ENCODE results near the gene EZH1. TPM values are rescaled to one million over a fixed set of nuclear protein-coding genes. Genes with fewer than 3 reads are reported as not detected.

EZH1 gene
- total and polyA plus RNA-seq, 4 donors = 28.7 to 53.5 (median 42.8) TPM

- peaks cover 49% of the 10 kb centered on the region for H3K4me1 ChIP-seq (ENCODE audit: control insufficient read depth, insufficient read depth, low read length)
- H3K27me3 ChIP-seq (ENCODE audit: control insufficient read depth, insufficient read depth, low read length) = peaks cover 71% of the 10 kb centered on the region
- DNase-seq (ENCODE audit: low read depth in 4 of 6, low spot score in 6 of 6) = peak in 1 of 6 donors; percentile 52
- H3K27ac ChIP-seq (ENCODE audit: low read depth, low read length) = no peak overlapping the region
- no peak overlapping the region for H3K4me3 ChIP-seq (ENCODE audit: low read depth, low read length)
- H3K9me3 ChIP-seq (ENCODE audit: control insufficient read depth, insufficient read depth, low read length) = no peaks in the 10 kb centered on the region
- 21% methylated on average over 29 of the region's 32 CpGs for WGBS (ENCODE audit: insufficient coverage)
- H3K36me3 ChIP-seq (ENCODE audit: control insufficient read depth, insufficient read depth, low read length) = peaks cover 63% of the 10 kb centered on the region
These were observed 58.2 kb downstream of the EZH1 start for GRCh38 chr17:42686520-42687128.

- Histone ChIP-seq H3K4me3 (ENCODE audit: low read depth, low read length) (no peak overlapping the region), H3K4me1 (ENCODE audit: control insufficient read depth, insufficient read depth, low read length) (peaks cover 53% of the 10 kb centered on the region), H3K27me3 (ENCODE audit: control insufficient read depth, insufficient read depth, low read length) (peaks cover 73% of the 10 kb centered on the region), H3K27ac (ENCODE audit: low read depth, low read length) (no peak overlapping the region), H3K36me3 (ENCODE audit: control insufficient read depth, insufficient read depth, low read length) (peaks cover 55% of the 10 kb centered on the region), H3K9me3 (ENCODE audit: control insufficient read depth, insufficient read depth, low read length) (no peaks in the 10 kb centered on the region)
- 42% methylated on average over 12 of the region's 14 CpGs for WGBS (ENCODE audit: insufficient coverage)
- DNase-seq (ENCODE audit: low read depth in 4 of 6, low spot score in 6 of 6) = no peak
These were observed 59.0 kb downstream of the EZH1 start for GRCh38 chr17:42685831-42686230.

DNA sequence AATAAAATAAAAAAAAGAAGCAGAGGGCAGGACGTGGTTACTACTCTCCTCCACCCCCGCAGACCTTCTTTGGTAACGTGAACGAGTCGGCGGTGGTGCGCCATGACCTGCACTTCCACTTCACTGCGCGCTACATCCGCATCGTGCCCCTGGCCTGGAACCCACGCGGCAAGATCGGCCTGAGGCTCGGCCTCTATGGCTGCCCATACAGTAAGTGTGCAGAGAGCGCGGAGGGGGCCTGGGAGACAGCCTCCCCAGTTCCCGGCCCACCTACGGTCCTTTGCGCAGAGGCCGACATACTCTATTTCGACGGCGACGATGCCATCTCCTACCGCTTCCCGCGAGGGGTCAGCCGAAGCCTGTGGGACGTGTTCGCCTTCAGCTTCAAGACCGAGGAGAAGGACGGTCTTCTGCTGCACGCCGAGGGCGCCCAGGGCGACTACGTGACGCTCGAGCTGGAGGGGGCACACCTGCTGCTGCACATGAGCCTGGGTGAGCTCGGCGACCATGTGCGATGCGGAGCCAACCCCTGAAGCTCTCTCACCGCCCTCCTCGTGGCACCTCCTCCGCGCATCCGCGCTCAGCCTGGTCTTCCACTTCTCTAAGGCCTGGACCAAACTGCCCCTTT is 59.8 kb downstream of the EZH1 start:
- Histone ChIP-seq H3K4me3 (ENCODE audit: low read depth, low read length) (no peak overlapping the region), H3K27me3 (ENCODE audit: control insufficient read depth, insufficient read depth, low read length) (peaks cover 73% of the 10 kb centered on the region), H3K27ac (ENCODE audit: low read depth, low read length) (no peak overlapping the region), H3K9me3 (ENCODE audit: control insufficient read depth, insufficient read depth, low read length) (no peaks in the 10 kb centered on the region), H3K36me3 (ENCODE audit: control insufficient read depth, insufficient read depth, low read length) (peaks cover 48% of the 10 kb centered on the region), H3K4me1 (ENCODE audit: control insufficient read depth, insufficient read depth, low read length) (peaks cover 60% of the 10 kb centered on the region)
- 31% methylated on average over 47 of the region's 50 CpGs for WGBS (ENCODE audit: insufficient coverage)
- DNase-seq (ENCODE audit: low read depth in 4 of 6, low spot score in 6 of 6) = no peak

GRCh38 chr17:42683407-42684034 is 61.3 kb downstream of the EZH1 start:
- peaks cover 75% of the 10 kb centered on the region for H3K4me1 ChIP-seq (ENCODE audit: control insufficient read depth, insufficient read depth, low read length)
- H3K27ac ChIP-seq (ENCODE audit: low read depth, low read length) = peak overlapping the region; percentile 81
- peaks cover 70% of the 10 kb centered on the region for H3K27me3 ChIP-seq (ENCODE audit: control insufficient read depth, insufficient read depth, low read length)

DNA sequence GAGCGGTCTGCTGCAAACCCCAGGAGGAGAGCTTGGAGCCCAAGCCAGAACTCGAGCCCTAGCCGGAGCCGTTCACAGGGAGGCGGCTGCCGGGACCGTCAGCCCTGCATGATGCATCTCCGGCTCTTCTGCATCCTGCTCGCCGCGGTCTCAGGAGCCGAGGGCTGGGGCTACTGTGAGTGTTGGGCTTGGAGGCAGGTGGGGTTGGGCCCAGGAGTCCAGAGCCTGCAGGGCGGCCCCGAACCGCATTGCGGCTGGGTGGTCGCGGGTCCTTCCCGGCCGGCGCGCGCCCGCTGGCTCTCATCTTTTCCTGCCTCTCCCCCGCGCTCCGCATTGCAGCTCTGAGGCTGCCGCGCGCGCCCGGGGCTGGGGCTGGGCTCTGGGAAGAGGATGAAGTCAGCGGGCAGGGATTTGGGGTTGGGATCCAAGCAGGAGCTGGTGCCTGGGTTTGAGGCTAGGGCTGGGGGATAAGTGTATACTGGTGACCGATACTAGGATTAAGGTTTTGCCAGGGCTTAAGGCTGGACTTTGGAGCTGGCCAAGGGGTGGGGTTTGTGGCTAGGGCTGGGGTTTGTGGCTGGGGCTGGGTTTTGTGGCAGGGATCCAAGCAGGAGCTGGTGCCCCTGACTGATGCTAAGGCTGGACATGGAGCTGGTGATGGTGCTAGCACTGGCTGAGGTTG is 62.0 kb downstream of the EZH1 start:
- DNase-seq (ENCODE audit: low read depth in 4 of 6, low spot score in 6 of 6) = peak in 2 of 6 donors; percentile 82 to 86
- H3K36me3 ChIP-seq (ENCODE audit: control insufficient read depth, insufficient read depth, low read length) = peaks cover 30% of the 10 kb centered on the region
- H3K27me3 ChIP-seq (ENCODE audit: control insufficient read depth, insufficient read depth, low read length) = peaks cover 63% of the 10 kb centered on the region
- H3K9me3 ChIP-seq (ENCODE audit: control insufficient read depth, insufficient read depth, low read length) = no peaks in the 10 kb centered on the region
- H3K4me1 ChIP-seq (ENCODE audit: control insufficient read depth, insufficient read depth, low read length) = peaks cover 79% of the 10 kb centered on the region
- H3K4me3 ChIP-seq (ENCODE audit: low read depth, low read length) = peak overlapping the region; percentile 55
- under 1% methylated on average over 34 of the region's 34 CpGs for WGBS (ENCODE audit: insufficient coverage)
- H3K27ac ChIP-seq (ENCODE audit: low read depth, low read length) = peak overlapping the region; percentile 81

More at GRCh38 chr17:42683407-42684034, 61.3 kb downstream of the EZH1 start:
- H3K4me3 ChIP-seq (ENCODE audit: low read depth, low read length) = peak overlapping the region; percentile 55
- DNase-seq (ENCODE audit: low read depth in 4 of 6, low spot score in 6 of 6) = peak in 2 of 6 donors; percentile 68 to 73
- no peaks in the 10 kb centered on the region for H3K9me3 ChIP-seq (ENCODE audit: control insufficient read depth, insufficient read depth, low read length)
- H3K36me3 ChIP-seq (ENCODE audit: control insufficient read depth, insufficient read depth, low read length) = peaks cover 32% of the 10 kb centered on the region
- 5% methylated on average over 22 of the region's 25 CpGs for WGBS (ENCODE audit: insufficient coverage)

GRCh38 chr17:42681976-42682721 is 62.7 kb downstream of the EZH1 start, which contains the start of gene CNTNAP1:
TSS of gene CNTNAP1 (plus strand) at chr17:42682531. CDS start at chr17:42682830, 299 bp downstream.
- Histone ChIP-seq H3K4me3 (ENCODE audit: low read depth, low read length) (peak within 1 kb of the TSS; percentile 55), H3K4me1 (ENCODE audit: control insufficient read depth, insufficient read depth, low read length) (peaks cover 79% of the 10 kb centered on the region), H3K9me3 (ENCODE audit: control insufficient read depth, insufficient read depth, low read length) (no peaks in the 10 kb centered on the region), H3K36me3 (ENCODE audit: control insufficient read depth, insufficient read depth, low read length) (peaks cover 23% of the 10 kb centered on the region), H3K27me3 (ENCODE audit: control insufficient read depth, insufficient read depth, low read length) (peaks cover 56% of the 10 kb centered on the region), H3K27ac (ENCODE audit: low read depth, low read length) (peak within 1 kb of the TSS; percentile 81)
- peak in 4 of 6 donors; percentile 40 to 92 (median 76) for DNase-seq (ENCODE audit: low read depth in 4 of 6, low spot score in 6 of 6)
- 2% methylated on average over 21 of the region's 22 CpGs for WGBS (ENCODE audit: insufficient coverage)

- DNase-seq (ENCODE audit: low read depth in 4 of 6, low spot score in 6 of 6) = peak in 1 of 6 donors; percentile 37
- H3K27ac ChIP-seq (ENCODE audit: low read depth, low read length) = peak overlapping the region; percentile 97
- H3K27me3 ChIP-seq (ENCODE audit: control insufficient read depth, insufficient read depth, low read length) = peaks cover 49% of the 10 kb centered on the region
- peaks cover 10% of the 10 kb centered on the region for H3K36me3 ChIP-seq (ENCODE audit: control insufficient read depth, insufficient read depth, low read length)
- no peaks in the 10 kb centered on the region for H3K9me3 ChIP-seq (ENCODE audit: control insufficient read depth, insufficient read depth, low read length)
- peaks cover 80% of the 10 kb centered on the region for H3K4me1 ChIP-seq (ENCODE audit: control insufficient read depth, insufficient read depth, low read length)
- H3K4me3 ChIP-seq (ENCODE audit: low read depth, low read length) = peak overlapping the region; percentile 20
- WGBS (ENCODE audit: insufficient coverage) = 43% methylated on average over 20 of the region's 20 CpGs
These were observed 64.5 kb downstream of the EZH1 start for GRCh38 chr17:42680331-42680808.

GRCh38 chr17:42679492-42680330 is 65.1 kb downstream of the EZH1 start:
- Histone ChIP-seq H3K27me3 (ENCODE audit: control insufficient read depth, insufficient read depth, low read length) (peaks cover 46% of the 10 kb centered on the region), H3K4me1 (ENCODE audit: control insufficient read depth, insufficient read depth, low read length) (peaks cover 87% of the 10 kb centered on the region), H3K9me3 (ENCODE audit: control insufficient read depth, insufficient read depth, low read length) (no peaks in the 10 kb centered on the region), H3K36me3 (ENCODE audit: control insufficient read depth, insufficient read depth, low read length) (peaks cover 4% of the 10 kb centered on the region), H3K4me3 (ENCODE audit: low read depth, low read length) (peak overlapping the region; percentile 39), H3K27ac (ENCODE audit: low read depth, low read length) (peak overlapping the region; percentile 97)
- DNase-seq (ENCODE audit: low read depth in 4 of 6, low spot score in 6 of 6) = peak in 4 of 6 donors; percentile 43 to 91 (median 70)
- 3% methylated on average over 77 of the region's 78 CpGs for WGBS (ENCODE audit: insufficient coverage)

All from spinal cord (tissue), 10 donors.